Left lung (tissue), 10 donors: ENCODE measurements around the gene TRAPPC6A. TPM values are rescaled to one million over a fixed set of nuclear protein-coding genes. Genes with fewer than 3 reads are reported as not detected.

Source experiments
- ATAC-seq: fragments of 200-7000 bp; cut with Tn5 transposase; one replicate; pipeline ENCODE4 v1.9.1; 2020; ENCODE audit warnings: moderate library complexity
- DNase-seq, 4 donors: peaks; one replicate each; pipeline ENCODE4 v3.0.0-alpha.2; 2013 to 2020
- H3K27ac ChIP-seq, 2 donors: fragments of 200-600 bp; sonication (generic) in 1 of 2; one replicate each; pipeline versions ENCODE4 v1.5.0 to v1.8.0; 2020 to 2021
- H3K27me3 ChIP-seq, 2 donors: fragments of 200-600 bp; sonication (generic) in 1 of 2; one replicate each; pipeline versions ENCODE4 v1.5.0 to v1.8.0; 2020 to 2021
- H3K36me3 ChIP-seq, 2 donors: fragments of 200-600 bp; sonication (generic) in 1 of 2; one replicate each; pipeline versions ENCODE4 v1.5.0 to v1.8.0; 2020 to 2021
- H3K4me1 ChIP-seq, 2 donors: fragments of 200-600 bp; one replicate each; pipeline ENCODE4 v1.8.0; 2021
- H3K4me3 ChIP-seq, 2 donors: fragments of 200-600 bp; sonication (generic) in 1 of 2; one replicate each; pipeline versions ENCODE4 v1.5.0 to v1.8.0; 2020 to 2021; ENCODE audit warnings: mild to moderate bottlenecking in 1 of 2
- H3K9me3 ChIP-seq, 2 donors: fragments of 200-600 bp; sonication (generic) in 1 of 2; one replicate each; pipeline versions ENCODE4 v1.5.0 to v1.8.0; 2020 to 2021
- intact Hi-C, 2 donors: fragments of 100-400 bp; cut with DNase I; formaldehyde crosslinking; loops; one replicate each; pipeline versions ENCODE4 v1.11.2 to v1.14.2; 2022
- polyA plus RNA-seq, 6 donors: library from polyadenylated mRNA; unstranded; fragments of 120-200 nt; gene quantifications; one replicate each; pipeline ENCODE4 v1.2.1, GENCODE V29; 2013; ENCODE audit not compliant: insufficient read length in 6 of 6
- total RNA-seq, 2 donors: library from RNA; stranded (reverse); fragmentation: NEBNext Ultra II Directional; extraction: Animal tissue kit (Norgen Biotek cat#: 25700); gene quantifications; one replicate each; pipeline ENCODE4 v1.2.1, GENCODE V29; 2021
- TF ChIP-seq, protein P1 (sequence below), 2 donors: fragments of 200-600 bp; sonication (generic) in 1 of 2; IDR thresholded peaks; one replicate each; pipeline versions ENCODE4 v1.5.0 to v1.8.0; 2021; ENCODE audit warnings: antibody characterized with exemption in 2 of 2
- donor health status: DM: no; HTN: yes; CAD: no.
- donor health status: DM: no; HTN: no; CAD: no.

TRAPPC6A gene
- total and polyA plus RNA-seq, 8 donors, result 13.0 to 28.9 (median 23.2) TPM

DNA sequence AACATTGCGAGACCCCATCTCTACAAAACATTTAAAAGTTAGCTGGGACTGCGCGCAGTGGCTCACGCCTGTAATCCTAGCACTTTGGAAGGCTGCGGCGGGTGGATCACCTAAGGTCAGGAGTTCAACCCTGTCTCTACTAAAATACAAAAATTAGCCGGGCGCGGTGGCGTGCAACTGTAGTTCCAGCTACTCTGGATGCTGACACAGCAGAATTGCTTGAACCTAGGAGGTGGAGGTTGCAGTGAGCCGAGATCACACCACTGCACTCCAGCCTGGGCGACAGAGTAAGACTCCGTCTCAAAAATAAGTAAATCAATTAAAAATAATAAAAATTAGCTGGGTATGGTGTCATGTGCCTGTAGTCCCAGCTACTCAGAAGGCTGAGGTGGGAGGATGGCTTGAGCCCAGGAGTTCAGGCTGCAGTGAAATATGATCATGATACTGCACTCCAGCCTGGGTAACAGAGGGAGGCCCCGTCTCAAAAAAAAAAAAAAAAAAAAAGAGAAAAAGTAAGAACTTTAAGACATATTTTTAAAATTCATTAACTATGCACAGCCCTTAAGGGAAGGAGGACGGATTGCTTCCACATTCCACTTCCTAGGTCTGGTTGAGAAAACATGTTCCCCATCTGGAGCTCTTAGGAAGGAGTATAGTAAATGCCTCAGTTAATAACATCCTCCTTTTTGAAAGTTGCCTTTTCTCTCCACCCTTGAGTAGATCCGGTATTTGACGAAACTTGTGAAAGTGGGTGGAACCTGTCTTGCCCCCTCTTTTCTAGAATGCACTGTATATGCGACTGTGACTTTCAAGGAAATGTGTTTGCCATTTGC is 41.1 kb upstream of the TRAPPC6A start:
- no peak overlapping the region for H3K4me3 ChIP-seq
- intact Hi-C loops, result no loop called here
- no peak for ATAC-seq

DNA sequence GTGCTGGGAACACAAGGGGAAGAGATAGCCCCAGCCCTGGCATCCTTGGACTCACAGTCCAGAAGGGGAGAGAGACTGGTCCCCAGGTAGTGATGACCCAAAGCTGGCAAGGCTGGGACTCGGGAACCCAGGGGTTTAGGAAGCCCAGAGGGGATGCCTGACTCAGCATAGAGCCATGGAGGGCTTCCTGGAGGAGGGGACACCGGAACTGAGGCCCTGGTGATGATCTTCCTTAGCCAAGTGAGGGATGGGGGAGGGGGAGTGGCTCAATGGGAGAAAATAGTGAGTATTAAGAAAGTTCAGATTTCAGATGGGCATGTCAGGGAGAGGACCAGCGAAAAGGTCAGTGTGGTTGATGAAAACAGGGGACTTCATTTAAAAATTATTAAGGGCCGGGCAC is 40.4 kb upstream of the TRAPPC6A start:
- no peak for ATAC-seq
- Histone ChIP-seq H3K4me1 (peaks cover 3 to 7% of the 10 kb centered on the region in 2 donors), H3K36me3 (no peaks in the 10 kb centered on the region)

More for the DNA sequence above, 41.1 kb upstream of the TRAPPC6A start:
- H3K27ac ChIP-seq, result no peak overlapping the region
- peaks cover 3 to 7% of the 10 kb centered on the region in 2 donors for H3K4me1 ChIP-seq
- no peak for DNase-seq
- H3K9me3 ChIP-seq, result no peaks in the 10 kb centered on the region
- peaks cover 37 to 58% of the 10 kb centered on the region in 2 donors for H3K27me3 ChIP-seq
- TF ChIP-seq, protein P1, sequence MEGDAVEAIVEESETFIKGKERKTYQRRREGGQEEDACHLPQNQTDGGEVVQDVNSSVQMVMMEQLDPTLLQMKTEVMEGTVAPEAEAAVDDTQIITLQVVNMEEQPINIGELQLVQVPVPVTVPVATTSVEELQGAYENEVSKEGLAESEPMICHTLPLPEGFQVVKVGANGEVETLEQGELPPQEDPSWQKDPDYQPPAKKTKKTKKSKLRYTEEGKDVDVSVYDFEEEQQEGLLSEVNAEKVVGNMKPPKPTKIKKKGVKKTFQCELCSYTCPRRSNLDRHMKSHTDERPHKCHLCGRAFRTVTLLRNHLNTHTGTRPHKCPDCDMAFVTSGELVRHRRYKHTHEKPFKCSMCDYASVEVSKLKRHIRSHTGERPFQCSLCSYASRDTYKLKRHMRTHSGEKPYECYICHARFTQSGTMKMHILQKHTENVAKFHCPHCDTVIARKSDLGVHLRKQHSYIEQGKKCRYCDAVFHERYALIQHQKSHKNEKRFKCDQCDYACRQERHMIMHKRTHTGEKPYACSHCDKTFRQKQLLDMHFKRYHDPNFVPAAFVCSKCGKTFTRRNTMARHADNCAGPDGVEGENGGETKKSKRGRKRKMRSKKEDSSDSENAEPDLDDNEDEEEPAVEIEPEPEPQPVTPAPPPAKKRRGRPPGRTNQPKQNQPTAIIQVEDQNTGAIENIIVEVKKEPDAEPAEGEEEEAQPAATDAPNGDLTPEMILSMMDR (IDR thresholded peaks at IDR 0.05), result no peak
- no peaks in the 10 kb centered on the region for H3K36me3 ChIP-seq

DNA sequence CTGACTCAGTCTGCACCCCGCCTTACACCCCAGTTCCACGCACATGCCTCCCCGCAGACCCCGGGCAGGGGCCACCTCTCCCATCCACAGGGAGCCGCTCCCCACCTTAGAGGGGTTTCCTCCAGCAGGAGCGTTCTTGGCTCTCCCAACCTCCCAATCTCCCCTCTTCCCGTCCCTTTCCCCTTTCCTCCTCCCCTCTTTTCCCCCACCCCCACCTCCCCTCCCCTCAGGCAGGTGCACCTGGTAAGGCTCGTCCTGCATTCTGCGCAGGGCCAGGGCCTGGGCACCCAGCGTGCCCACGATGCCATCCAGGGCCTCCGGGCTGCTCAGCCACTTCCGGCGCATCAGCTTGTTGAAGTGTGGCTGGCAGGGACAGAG is 39.9 kb upstream of the TRAPPC6A start:
- intact Hi-C loops, result no loop called here
- Histone ChIP-seq H3K27ac (no peak overlapping the region), H3K9me3 (no peaks in the 10 kb centered on the region), H3K4me1 (peaks cover 3 to 7% of the 10 kb centered on the region in 2 donors), H3K27me3 (peaks cover 37 to 58% of the 10 kb centered on the region in 2 donors), H3K4me3 (no peak overlapping the region), H3K36me3 (no peaks in the 10 kb centered on the region)
- ATAC-seq (no peak), DNase-seq (no peak)
- TF ChIP-seq, protein P1 (IDR thresholded peaks at IDR 0.05), result no peak

More for the DNA sequence above, 40.4 kb upstream of the TRAPPC6A start:
- Histone ChIP-seq H3K27me3 (peaks cover 37 to 58% of the 10 kb centered on the region in 2 donors), H3K9me3 (no peaks in the 10 kb centered on the region), H3K27ac (no peak overlapping the region), H3K4me3 (no peak overlapping the region)
- DNase-seq, result no peak
- intact Hi-C loops, result no loop called here
- TF ChIP-seq, protein P1 (IDR thresholded peaks at IDR 0.05), result no peak

DNA sequence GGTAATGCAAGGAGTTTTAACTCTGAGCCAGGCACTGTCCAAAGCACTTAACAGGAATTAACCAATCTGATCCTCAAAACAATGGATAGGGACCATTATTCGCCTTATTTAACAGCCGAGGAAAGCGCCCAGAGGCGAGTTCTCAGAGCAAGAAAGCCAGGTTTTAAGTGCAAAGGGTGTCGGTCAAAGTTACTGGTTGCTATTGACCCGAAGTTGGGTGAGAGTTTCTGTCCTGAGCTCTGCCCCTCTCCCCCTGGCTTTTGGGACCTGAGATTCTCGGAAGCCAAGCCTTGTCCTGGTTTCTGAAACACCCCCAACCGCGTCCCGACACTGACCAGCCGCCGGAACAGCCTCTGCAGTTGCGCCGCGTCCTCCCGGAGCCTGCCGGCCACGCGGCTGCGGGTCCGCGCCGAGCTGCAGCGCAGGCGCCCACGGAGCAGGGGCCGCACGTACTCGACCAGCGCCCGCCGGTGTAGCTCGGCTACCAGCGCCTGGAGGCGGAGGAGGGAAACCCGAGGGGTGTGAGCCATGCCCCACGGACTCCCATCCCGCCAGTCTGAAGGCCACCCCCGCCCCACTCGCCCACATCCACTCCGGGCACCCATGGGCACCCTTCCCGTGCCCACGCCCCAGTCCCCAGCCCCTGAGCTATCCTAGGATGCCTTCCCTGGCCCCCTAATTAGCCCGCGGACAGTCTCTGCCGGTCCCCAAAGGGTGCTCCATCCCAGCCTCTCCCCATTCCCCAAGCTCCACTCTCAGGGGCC is 39.3 kb upstream of the TRAPPC6A start:
- ATAC-seq (peak; percentile 20), DNase-seq (peak in 1 of 4 donors; percentile 16)
- Histone ChIP-seq H3K4me3 (no peak overlapping the region), H3K27me3 (peaks cover 37 to 58% of the 10 kb centered on the region in 2 donors), H3K4me1 (peaks cover 3 to 7% of the 10 kb centered on the region in 2 donors), H3K27ac (no peak overlapping the region), H3K36me3 (no peaks in the 10 kb centered on the region), H3K9me3 (no peaks in the 10 kb centered on the region)
- intact Hi-C loops, result no loop called here
- TF ChIP-seq, protein P1 (IDR thresholded peaks at IDR 0.05), result no peak

DNA sequence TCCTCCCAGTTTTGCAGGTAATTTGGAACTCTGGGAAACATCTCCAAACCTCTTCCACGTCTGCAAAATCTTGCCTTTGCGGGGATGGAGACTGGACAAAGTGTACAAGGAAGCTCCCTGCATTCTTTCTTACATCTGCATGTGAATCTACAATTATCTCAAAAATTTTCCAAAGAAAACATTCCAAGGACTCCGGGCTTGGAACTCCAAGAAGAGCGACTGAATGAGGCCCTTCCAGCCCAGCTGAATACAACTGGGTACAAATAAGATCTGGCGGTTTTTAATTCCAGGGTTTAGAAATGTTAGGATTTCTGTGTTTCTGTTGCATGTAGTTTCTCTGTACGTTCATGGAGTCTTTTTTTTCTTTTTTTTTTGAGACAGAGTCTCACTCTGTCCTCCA is 38.6 kb upstream of the TRAPPC6A start:
- TF ChIP-seq, protein P1 (IDR thresholded peaks at IDR 0.05), result no peak
- no peak overlapping the region for H3K4me3 ChIP-seq
- peaks cover 3 to 7% of the 10 kb centered on the region in 2 donors for H3K4me1 ChIP-seq
- no peak for DNase-seq
- H3K9me3 ChIP-seq, result no peaks in the 10 kb centered on the region
- no peak for ATAC-seq
- H3K36me3 ChIP-seq, result no peaks in the 10 kb centered on the region
- no peak overlapping the region for H3K27ac ChIP-seq
- intact Hi-C loops, result no loop called here
- H3K27me3 ChIP-seq, result peaks cover 37 to 64% of the 10 kb centered on the region in 2 donors
